Coronary artery (tissue), 2 donors: ENCODE data around the gene MIPOL1.

Source experiments
- DNase-seq: peaks from one replicate; pipeline ENCODE4 v3.0.0-alpha.2; 2017; ENCODE audit warnings: low spot score
- H3K27ac ChIP-seq, 2 donors: fragments of 200-600 bp; sonication (generic); one replicate each; pipeline ENCODE4 v1.5.1; 2016 to 2019
- H3K4me3 ChIP-seq: fragments of 200-600 bp; sonication (generic); 2 replicates; pipeline ENCODE4 v1.5.1; 2016; ENCODE audit warnings: mild to moderate bottlenecking, moderate library complexity
- TF ChIP-seq, protein P1 (sequence below): fragments of 200-600 bp; sonication (generic); IDR thresholded peaks from one replicate; pipeline ENCODE4 v1.5.1; 2019; ENCODE audit warnings: antibody characterized with exemption

The MIPOL1 gene

DNA sequence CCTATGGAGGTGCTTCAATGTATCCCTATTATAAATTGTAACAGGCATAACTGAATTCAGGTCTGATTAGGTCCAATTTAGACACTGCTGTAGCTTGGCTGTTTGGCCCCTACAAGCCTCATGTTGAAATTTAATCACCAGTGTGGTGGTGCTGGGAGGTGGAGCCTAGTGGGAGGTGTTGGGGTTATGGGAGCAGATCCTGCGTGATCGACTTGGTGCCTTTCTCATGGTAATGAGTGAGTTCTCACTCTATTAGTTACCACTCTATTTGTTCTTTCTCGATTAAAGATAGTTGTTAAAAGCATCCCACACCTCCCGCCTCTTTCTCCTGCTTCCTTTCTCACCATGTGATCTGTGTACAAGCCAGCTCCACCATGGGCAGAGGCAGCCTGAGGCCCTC is 275.2 kb downstream of the MIPOL1 start:
- TF ChIP-seq, protein P1, sequence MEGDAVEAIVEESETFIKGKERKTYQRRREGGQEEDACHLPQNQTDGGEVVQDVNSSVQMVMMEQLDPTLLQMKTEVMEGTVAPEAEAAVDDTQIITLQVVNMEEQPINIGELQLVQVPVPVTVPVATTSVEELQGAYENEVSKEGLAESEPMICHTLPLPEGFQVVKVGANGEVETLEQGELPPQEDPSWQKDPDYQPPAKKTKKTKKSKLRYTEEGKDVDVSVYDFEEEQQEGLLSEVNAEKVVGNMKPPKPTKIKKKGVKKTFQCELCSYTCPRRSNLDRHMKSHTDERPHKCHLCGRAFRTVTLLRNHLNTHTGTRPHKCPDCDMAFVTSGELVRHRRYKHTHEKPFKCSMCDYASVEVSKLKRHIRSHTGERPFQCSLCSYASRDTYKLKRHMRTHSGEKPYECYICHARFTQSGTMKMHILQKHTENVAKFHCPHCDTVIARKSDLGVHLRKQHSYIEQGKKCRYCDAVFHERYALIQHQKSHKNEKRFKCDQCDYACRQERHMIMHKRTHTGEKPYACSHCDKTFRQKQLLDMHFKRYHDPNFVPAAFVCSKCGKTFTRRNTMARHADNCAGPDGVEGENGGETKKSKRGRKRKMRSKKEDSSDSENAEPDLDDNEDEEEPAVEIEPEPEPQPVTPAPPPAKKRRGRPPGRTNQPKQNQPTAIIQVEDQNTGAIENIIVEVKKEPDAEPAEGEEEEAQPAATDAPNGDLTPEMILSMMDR, result no peak
- Histone ChIP-seq H3K4me3 (no peak overlapping the region), H3K27ac (no peak overlapping the region)
- DNase-seq, result no peak

DNA sequence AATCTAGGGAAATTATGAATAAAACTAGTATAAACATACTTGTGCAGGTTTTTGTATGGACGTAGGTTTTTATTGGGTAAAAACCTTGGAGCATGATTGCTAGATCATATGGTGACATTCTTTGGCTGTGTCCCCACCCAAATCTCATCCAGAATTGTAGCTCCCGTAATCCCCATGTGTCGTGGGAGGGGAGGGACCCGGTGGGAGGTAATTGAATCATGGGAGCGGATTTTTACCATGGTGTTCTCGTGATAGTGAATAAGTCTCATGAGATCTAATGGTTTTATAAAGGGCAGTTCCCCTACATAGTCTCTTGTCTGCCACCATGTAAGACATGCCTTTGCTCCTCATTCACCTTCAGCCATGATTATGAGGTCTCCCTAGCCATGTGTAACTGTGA is 276.5 kb downstream of the MIPOL1 start:
- Histone ChIP-seq H3K4me3 (no peak overlapping the region), H3K27ac (no peak overlapping the region)
- DNase-seq, result no peak
- TF ChIP-seq, protein P1, result no peak

DNA sequence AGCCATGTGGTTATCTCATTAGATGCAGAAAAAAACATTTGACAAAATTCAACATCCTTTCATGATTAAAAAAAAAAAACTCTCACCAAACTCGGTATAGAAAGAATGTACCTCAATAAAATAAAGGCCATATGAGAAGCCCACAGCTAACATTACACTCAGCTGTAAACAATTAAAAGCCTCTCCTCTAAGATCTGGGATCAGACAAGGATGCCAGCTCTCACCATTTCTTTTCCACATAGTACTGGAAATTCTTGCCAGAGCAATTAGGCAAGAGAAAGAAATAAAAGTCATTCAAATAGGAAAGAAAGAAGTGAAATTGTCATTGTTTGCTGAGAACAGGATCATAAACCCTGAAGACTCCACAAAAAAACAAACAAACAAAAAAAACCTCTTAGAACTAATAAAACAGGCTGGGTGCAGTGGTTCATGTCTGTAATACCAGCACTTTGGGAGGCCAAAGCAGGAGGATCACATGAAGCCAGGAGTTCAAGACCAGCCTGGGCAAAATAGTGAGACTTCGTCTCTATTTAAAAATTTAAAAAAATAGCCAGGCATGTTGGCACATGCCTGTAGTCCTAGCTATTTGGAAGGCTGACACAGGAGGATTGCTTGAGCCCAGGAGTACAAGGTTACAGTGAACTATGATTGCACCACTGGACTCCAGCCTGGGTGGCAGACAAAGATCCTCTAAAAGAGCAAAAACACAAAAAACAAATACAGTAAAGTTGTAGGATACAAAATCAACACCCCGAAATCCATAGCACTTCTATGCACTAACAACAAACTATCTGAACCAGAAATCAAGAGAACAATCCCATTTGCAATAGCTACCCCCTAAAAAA is 282.9 kb downstream of the MIPOL1 start:
- no peak for DNase-seq
- TF ChIP-seq, protein P1, result no peak
- Histone ChIP-seq H3K27ac (no peak overlapping the region), H3K4me3 (no peak overlapping the region)

DNA sequence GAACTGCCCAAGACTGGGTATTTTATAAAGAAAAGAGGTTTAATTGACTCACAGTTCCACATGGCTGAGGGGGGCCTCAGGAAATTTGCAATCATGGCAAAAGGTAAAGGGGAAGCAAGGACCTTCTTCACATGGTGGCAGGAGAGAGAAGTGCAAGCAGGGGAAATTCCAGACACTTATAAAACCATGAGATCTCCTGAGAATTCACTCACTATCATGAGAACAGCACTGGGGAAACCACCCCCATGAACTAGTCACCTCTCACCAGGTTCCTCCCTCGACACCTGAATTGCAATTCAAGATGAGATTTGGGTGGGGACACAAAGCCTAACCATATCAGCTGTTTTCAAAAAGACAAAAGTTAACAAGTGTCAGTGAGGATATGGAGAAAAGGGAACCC is 284.7 kb downstream of the MIPOL1 start:
- TF ChIP-seq, protein P1, result no peak

DNA sequence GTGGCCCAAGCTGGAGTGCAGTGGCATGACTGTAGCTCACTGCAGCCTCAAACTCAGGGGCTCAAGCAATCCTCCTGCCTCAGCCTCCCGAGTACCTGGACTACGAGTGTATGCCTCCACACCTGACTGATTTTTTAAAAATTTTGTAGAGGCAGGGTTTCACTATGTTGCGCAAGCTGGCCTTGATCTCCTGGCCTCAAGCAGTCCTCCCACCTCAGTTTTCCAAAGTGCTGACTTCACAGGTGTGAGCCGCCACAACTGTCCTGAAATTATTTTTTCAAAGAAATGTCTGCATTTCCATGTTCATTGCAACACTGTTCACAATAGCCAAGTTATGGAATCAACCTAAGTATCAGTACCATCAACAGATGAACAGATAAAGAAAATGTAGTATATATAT is 285.9 kb downstream of the MIPOL1 start:
- TF ChIP-seq, protein P1, result no peak
- H3K27ac ChIP-seq, result no peak overlapping the region
- no peak for DNase-seq

More for the DNA sequence above, 284.7 kb downstream of the MIPOL1 start:
- DNase-seq, result no peak
- H3K27ac ChIP-seq, result no peak overlapping the region
- no peak overlapping the region for H3K4me3 ChIP-seq

DNA sequence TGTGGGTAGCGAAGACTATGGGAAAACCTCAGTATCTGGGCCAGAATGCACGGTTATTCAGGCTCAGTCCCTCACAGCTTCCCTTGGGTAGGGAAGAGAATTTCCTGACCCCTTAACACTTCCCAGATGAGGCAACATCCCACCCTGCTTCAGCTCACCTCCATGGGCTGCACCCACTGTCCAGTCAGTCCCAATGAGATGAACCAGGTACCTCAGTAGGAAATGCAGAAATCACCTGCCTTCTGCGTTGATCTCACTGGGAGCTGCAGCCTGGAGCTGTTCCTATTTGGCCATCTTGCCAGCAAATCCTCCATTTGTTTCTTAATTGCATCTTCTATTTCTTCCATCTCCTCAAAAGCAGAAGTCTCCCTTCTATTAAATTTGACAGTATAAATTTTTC is 292.9 kb downstream of the MIPOL1 start:
- Histone ChIP-seq H3K27ac (no peak overlapping the region), H3K4me3 (no peak overlapping the region)
- no peak for DNase-seq
- TF ChIP-seq, protein P1, result no peak

More for the DNA sequence above, 285.9 kb downstream of the MIPOL1 start:
- no peak overlapping the region for H3K4me3 ChIP-seq

DNA sequence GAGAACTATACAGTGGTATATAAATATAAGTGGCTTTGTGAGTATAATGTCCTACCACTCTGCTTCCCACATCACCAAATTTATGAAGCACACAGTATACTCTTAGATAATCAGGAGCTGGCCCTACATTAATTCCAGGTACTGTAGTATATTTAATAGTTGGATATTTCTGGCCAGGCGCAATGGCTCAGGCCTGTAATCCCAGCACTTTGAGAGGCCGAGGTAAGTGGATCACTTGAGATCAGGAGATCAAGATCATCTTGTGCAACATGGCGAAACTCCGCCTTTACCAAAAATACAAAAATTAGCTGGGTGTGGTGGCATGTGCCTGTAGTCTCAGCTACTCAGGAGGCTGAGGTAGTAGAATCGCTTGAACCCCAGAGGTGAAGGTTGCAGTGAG is 293.3 kb downstream of the MIPOL1 start:
- no peak for DNase-seq

More for the DNA sequence above, 293.3 kb downstream of the MIPOL1 start:
- Histone ChIP-seq H3K4me3 (no peak overlapping the region), H3K27ac (no peak overlapping the region)
- TF ChIP-seq, protein P1, result no peak
